HL-60 (cell line): ENCODE measurements around the gene CLVS2.

ENCODE experiments used
- DNase-seq, 2 experiments: peaks; one replicate each; pipeline ENCODE4 v3.0.0-alpha.2; 2010 to 2020; ENCODE audit warnings: low read depth in 1 of 2, low spot score in 1 of 2
- H3K27ac ChIP-seq: fragments of 250-450 bp; sonication (Bioruptor Pico); replicated peaks from 2 replicates; pipeline ENCODE4 v1.5.1; 2020; ENCODE audit warnings: mild to moderate bottlenecking, moderate library complexity
- H3K27me3 ChIP-seq: fragments of 250-450 bp; sonication (Bioruptor Pico); 2 replicates; pipeline ENCODE4 v1.5.1; 2021; ENCODE audit warnings: mild to moderate bottlenecking, moderate library complexity; ENCODE audit not compliant: insufficient read depth, poor library complexity, severe bottlenecking
- H3K4me3 ChIP-seq: replicated peaks from 2 replicates; pipeline ENCODE4 v1.5.1; 2011; ENCODE audit warnings: mild to moderate bottlenecking, control low read depth, low read length; ENCODE audit not compliant: insufficient read depth
- GABPA ChIP-seq: IDR thresholded peaks from 2 replicates; pipeline ENCODE4 v1.6.1; 2012; ENCODE audit warnings: low read depth
- POLR2AphosphoS5 ChIP-seq: IDR thresholded peaks from 2 replicates; pipeline ENCODE4 v1.6.1; 2012; ENCODE audit warnings: low read depth
- SPI1 ChIP-seq: IDR thresholded peaks from 2 replicates; pipeline ENCODE4 v1.6.1; 2012; ENCODE audit warnings: low read depth, mild to moderate bottlenecking, borderline replicate concordance
- TF ChIP-seq, protein P1 (sequence below): IDR thresholded peaks from one replicate; pipeline ENCODE4 v1.5.1; 2011; ENCODE audit warnings: low read length, control low read depth, inconsistent platforms; ENCODE audit not compliant: insufficient read depth
- TF ChIP-seq, protein P2 (sequence below): IDR thresholded peaks from 2 replicates; pipeline ENCODE4 v1.6.1; 2012; ENCODE audit warnings: low read depth; ENCODE audit not compliant: insufficient replicate concordance

The CLVS2 gene

DNA sequence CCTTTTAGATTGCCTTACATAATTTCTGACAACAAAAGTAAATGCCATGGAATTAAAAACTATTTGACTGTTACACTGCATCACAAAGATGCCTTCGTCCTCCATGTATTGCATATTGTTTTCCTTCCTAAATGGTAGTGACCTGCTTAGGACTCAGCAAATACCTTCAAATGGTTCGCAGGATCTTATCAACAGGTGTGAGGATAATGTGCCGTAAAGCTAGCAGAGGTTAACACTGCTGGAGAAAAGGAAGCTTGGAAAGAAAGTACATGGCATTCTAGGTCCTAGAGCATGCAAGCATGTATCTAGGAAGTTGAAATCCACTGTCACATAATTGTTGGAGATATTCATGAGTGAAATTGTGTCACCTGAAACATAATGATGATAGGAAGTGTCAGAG is 5.5 kb downstream of the CLVS2 start:
- no peak for DNase-seq
- Histone ChIP-seq H3K27ac (no peak overlapping the region), H3K4me3 (no peak overlapping the region), H3K27me3 (peaks cover under 1% of the 10 kb centered on the region)
- TF ChIP-seq, protein P1, sequence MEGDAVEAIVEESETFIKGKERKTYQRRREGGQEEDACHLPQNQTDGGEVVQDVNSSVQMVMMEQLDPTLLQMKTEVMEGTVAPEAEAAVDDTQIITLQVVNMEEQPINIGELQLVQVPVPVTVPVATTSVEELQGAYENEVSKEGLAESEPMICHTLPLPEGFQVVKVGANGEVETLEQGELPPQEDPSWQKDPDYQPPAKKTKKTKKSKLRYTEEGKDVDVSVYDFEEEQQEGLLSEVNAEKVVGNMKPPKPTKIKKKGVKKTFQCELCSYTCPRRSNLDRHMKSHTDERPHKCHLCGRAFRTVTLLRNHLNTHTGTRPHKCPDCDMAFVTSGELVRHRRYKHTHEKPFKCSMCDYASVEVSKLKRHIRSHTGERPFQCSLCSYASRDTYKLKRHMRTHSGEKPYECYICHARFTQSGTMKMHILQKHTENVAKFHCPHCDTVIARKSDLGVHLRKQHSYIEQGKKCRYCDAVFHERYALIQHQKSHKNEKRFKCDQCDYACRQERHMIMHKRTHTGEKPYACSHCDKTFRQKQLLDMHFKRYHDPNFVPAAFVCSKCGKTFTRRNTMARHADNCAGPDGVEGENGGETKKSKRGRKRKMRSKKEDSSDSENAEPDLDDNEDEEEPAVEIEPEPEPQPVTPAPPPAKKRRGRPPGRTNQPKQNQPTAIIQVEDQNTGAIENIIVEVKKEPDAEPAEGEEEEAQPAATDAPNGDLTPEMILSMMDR, result no peak
- no peak for TF ChIP-seq SPI1
- no peak for TF ChIP-seq GABPA

DNA sequence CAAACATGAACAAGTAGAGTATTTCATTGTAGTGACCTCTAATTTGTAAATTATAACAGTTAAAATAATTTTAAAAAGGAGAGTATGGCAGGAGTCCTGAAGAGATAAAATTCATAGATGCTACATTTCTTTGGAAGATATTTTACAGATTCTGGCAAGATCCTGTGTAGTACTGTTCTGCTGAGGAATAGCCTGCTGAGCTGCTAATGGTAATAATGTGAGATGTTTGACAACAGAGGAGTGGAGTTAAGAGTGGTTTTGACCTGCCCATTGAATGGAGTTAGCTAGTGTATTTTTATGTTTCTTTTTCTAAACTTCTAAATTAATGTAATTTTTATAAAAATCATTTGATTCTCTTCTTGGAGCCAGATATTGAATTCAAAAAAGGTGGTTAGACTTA is 11.8 kb downstream of the CLVS2 start:
- no peak overlapping the region for H3K4me3 ChIP-seq
- H3K27me3 ChIP-seq, result no peaks in the 10 kb centered on the region
- TF ChIP-seq, protein P1, result no peak
- TF ChIP-seq GABPA, result no peak
- TF ChIP-seq POLR2AphosphoS5, result no peak
- no peak for TF ChIP-seq SPI1
- TF ChIP-seq, protein P2, sequence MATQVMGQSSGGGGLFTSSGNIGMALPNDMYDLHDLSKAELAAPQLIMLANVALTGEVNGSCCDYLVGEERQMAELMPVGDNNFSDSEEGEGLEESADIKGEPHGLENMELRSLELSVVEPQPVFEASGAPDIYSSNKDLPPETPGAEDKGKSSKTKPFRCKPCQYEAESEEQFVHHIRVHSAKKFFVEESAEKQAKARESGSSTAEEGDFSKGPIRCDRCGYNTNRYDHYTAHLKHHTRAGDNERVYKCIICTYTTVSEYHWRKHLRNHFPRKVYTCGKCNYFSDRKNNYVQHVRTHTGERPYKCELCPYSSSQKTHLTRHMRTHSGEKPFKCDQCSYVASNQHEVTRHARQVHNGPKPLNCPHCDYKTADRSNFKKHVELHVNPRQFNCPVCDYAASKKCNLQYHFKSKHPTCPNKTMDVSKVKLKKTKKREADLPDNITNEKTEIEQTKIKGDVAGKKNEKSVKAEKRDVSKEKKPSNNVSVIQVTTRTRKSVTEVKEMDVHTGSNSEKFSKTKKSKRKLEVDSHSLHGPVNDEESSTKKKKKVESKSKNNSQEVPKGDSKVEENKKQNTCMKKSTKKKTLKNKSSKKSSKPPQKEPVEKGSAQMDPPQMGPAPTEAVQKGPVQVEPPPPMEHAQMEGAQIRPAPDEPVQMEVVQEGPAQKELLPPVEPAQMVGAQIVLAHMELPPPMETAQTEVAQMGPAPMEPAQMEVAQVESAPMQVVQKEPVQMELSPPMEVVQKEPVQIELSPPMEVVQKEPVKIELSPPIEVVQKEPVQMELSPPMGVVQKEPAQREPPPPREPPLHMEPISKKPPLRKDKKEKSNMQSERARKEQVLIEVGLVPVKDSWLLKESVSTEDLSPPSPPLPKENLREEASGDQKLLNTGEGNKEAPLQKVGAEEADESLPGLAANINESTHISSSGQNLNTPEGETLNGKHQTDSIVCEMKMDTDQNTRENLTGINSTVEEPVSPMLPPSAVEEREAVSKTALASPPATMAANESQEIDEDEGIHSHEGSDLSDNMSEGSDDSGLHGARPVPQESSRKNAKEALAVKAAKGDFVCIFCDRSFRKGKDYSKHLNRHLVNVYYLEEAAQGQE, result no peak
- no peak for DNase-seq
- H3K27ac ChIP-seq, result no peak overlapping the region

DNA sequence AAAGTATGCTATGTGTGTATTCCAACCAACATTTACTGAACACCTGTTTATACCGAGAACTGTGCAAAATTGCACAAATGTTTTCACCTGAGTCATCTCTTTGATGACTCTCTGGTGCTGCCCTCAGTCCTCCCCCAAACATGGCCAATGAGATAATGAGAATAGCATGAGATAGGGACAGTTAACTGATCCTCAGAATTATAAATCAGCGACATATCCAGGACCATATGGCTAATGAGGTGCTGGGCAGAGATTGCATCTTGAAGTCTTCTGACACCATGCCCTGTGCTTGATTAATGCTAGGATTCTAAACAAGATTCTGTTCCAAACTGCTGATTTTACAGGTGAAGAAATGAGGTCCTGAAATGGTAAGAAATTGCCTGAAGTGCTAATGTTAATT is 13.0 kb downstream of the CLVS2 start:
- Histone ChIP-seq H3K27me3 (no peaks in the 10 kb centered on the region), H3K27ac (no peak overlapping the region), H3K4me3 (no peak overlapping the region)
- DNase-seq, result no peak
- TF ChIP-seq, protein P1, result no peak
- TF ChIP-seq, protein P2, result no peak
- TF ChIP-seq POLR2AphosphoS5 (no peak), GABPA (no peak), SPI1 (no peak)

DNA sequence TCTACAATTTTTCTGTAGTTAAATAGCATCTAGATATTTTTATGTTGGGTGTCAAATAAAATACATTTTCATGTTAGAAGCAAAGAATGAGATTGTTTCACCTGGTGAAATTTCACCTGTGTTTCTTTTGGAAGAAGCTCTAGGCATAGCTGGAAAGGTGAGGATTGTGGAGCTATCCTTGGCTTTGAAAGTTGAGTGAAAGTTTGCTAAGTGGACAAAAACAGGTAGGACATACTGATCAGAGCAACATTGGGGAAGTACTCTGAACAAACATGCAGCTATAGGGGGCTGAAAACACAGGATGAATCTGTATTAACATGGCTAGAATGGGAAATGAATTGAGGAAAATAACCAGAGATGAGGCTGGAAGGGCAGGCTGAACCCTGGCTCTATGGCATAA is 18.8 kb downstream of the CLVS2 start:
- no peak for TF ChIP-seq SPI1
- TF ChIP-seq, protein P2, result no peak
- no peak for TF ChIP-seq GABPA
- TF ChIP-seq, protein P1, result no peak
- TF ChIP-seq POLR2AphosphoS5, result no peak
- H3K27me3 ChIP-seq, result no peaks in the 10 kb centered on the region
- no peak for DNase-seq
- no peak overlapping the region for H3K4me3 ChIP-seq
- no peak overlapping the region for H3K27ac ChIP-seq
